Mammary epithelial cell (primary cell): ENCODE results near the gene SYNE2.

ENCODE experiments used
- EZH2 ChIP-seq: IDR thresholded peaks from 2 replicates; pipeline ENCODE4 v1.6.1; 2012; ENCODE audit warnings: low read length, inconsistent platforms, borderline replicate concordance
- TF ChIP-seq, protein P1 (sequence below), 2 donors: IDR thresholded peaks in 1 of 2; conservative IDR thresholded peaks in 1 of 2; 2 replicates each; pipeline ENCODE4 v1.5.1; 2011 to 2012; ENCODE audit warnings: inconsistent platforms in 2 of 2, low read length in 2 of 2, mild to moderate bottlenecking in 2 of 2, control low read depth in 1 of 2, low read depth in 1 of 2; ENCODE audit not compliant: insufficient read depth in 1 of 2; ENCODE audit errors: extremely low read depth in 1 of 2

DNA sequence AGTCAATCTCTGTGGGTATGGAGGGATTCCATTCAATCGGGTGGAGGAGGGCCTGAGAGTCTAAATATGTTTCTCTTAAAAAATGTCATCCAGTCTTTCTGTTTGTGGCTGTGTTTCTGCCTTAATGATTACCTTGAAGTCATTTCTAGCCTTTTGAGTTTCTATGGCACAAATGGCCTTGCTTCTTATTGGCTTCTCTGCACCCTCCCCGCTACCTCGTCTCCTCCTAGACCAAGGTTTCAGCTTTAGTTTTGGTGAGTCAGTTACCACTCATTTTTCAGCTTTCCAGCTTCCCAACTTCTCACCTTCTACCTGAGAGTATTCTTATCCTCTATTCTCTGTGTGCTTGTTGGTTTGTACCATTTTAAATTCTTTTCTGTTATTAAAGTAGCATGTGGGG, 159.2 kb downstream of the SYNE2 start:
- TF ChIP-seq, protein P1, sequence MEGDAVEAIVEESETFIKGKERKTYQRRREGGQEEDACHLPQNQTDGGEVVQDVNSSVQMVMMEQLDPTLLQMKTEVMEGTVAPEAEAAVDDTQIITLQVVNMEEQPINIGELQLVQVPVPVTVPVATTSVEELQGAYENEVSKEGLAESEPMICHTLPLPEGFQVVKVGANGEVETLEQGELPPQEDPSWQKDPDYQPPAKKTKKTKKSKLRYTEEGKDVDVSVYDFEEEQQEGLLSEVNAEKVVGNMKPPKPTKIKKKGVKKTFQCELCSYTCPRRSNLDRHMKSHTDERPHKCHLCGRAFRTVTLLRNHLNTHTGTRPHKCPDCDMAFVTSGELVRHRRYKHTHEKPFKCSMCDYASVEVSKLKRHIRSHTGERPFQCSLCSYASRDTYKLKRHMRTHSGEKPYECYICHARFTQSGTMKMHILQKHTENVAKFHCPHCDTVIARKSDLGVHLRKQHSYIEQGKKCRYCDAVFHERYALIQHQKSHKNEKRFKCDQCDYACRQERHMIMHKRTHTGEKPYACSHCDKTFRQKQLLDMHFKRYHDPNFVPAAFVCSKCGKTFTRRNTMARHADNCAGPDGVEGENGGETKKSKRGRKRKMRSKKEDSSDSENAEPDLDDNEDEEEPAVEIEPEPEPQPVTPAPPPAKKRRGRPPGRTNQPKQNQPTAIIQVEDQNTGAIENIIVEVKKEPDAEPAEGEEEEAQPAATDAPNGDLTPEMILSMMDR (conservative IDR thresholded peaks at IDR 0.05 in 1 of 2, IDR thresholded peaks at IDR 0.05 in 1 of 2; ENCODE audit: extremely low read depth in 1 of 2, insufficient read depth in 1 of 2, low read depth in 1 of 2, low read length in 2 of 2) = no peak
- TF ChIP-seq EZH2 = no peak
